ENCODE results near the gene HNRNPC. TPM values are rescaled to one million over a fixed set of nuclear protein-coding genes. Genes with fewer than 3 reads are reported as not detected.

HNRNPC gene
- total and polyA plus RNA-seq, 8 donors = 377 to 903 (median 765) TPM

DNA sequence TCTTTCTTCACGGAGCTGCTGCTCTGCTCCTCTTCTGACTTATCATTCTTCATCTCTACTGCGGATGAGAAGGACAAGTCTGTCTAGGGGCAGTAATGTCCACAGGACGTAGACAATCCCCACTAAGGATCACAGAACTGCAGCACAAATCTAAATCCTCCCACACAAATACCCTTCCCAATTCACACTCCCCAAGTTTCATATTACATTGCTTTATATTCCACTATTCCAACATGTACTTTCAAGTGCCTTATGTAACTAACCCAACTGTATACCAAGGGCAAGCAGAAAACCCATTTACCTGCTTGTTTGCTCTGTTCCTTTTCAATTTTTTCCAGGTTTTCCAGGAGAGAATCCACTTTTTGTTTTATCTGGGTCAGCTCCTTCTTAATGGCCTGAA lies 57.7 kb downstream of the HNRNPC start:
- Histone ChIP-seq H3K36me3 (peaks cover 9 to 99% of the 10 kb centered on the region in 2 donors), H3K27ac (no peak overlapping the region), H3K4me3 (no peak overlapping the region), H3K9me3 (no peaks in the 10 kb centered on the region), H3K4me1 (peaks cover 0 to 32% of the 10 kb centered on the region in 2 donors), H3K27me3 (no peaks in the 10 kb centered on the region)
- ATAC-seq = no peak
- intact Hi-C loops (cut with DNase I) = no loop called here
- no peak for DNase-seq
- TF ChIP-seq, protein P1, sequence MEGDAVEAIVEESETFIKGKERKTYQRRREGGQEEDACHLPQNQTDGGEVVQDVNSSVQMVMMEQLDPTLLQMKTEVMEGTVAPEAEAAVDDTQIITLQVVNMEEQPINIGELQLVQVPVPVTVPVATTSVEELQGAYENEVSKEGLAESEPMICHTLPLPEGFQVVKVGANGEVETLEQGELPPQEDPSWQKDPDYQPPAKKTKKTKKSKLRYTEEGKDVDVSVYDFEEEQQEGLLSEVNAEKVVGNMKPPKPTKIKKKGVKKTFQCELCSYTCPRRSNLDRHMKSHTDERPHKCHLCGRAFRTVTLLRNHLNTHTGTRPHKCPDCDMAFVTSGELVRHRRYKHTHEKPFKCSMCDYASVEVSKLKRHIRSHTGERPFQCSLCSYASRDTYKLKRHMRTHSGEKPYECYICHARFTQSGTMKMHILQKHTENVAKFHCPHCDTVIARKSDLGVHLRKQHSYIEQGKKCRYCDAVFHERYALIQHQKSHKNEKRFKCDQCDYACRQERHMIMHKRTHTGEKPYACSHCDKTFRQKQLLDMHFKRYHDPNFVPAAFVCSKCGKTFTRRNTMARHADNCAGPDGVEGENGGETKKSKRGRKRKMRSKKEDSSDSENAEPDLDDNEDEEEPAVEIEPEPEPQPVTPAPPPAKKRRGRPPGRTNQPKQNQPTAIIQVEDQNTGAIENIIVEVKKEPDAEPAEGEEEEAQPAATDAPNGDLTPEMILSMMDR (IDR thresholded peaks at IDR 0.05) = no peak

DNA sequence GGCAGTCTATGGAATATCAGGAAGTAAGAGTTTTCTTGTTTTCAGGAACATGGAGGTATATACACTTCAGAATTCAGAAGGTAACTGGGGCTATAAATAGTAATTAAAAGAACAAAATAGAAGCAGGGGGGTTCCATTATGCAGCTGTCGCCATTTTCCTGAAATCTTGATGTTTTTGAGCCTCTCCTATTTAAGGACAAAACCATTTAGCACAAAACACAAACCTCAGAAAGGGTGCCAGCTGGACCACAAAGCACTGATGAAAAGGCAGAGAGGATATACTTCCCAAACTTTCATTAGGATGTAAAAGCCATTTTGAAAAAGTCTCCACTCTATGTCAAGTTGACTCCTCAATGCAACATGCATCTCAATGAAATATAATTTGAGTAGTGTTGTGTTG lies 59.2 kb downstream of the HNRNPC start:
- H3K4me1 ChIP-seq = peaks cover 0 to 29% of the 10 kb centered on the region in 2 donors
- H3K9me3 ChIP-seq = no peaks in the 10 kb centered on the region
- H3K36me3 ChIP-seq = peaks cover 9 to 99% of the 10 kb centered on the region in 2 donors
- ATAC-seq (no peak), DNase-seq (no peak)
- TF ChIP-seq, protein P1 (IDR thresholded peaks at IDR 0.05) = no peak
- H3K4me3 ChIP-seq = no peak overlapping the region
- intact Hi-C loops (cut with DNase I) = no loop called here
- no peaks in the 10 kb centered on the region for H3K27me3 ChIP-seq
- no peak overlapping the region for H3K27ac ChIP-seq

DNA sequence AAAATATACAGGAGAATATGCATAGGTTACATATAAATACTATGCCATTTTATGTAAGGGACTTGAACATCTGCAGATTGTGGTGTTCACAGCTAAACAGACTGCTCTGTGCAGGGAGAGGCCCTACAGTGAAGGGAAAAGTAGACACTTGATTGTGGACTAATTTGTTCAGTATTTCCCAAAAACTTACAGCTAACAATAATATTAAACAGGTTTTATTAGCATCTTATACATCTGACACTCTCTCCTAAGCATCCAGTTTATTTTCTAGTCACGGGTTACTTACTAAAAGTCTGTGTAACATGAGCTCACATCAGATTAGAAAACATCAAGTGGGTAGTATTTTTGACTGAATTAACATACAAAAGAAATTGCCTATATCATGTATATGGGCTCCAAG lies 60.1 kb downstream of the HNRNPC start:
- ATAC-seq (no peak), DNase-seq (no peak)
- H3K4me3 ChIP-seq = no peak overlapping the region
- H3K36me3 ChIP-seq = peaks cover 9 to 99% of the 10 kb centered on the region in 2 donors
- no peaks in the 10 kb centered on the region for H3K27me3 ChIP-seq
- intact Hi-C loops (cut with DNase I) = no loop called here
- H3K4me1 ChIP-seq = peaks cover 0 to 29% of the 10 kb centered on the region in 2 donors
- TF ChIP-seq, protein P1 (IDR thresholded peaks at IDR 0.05) = no peak
- H3K9me3 ChIP-seq = no peaks in the 10 kb centered on the region
- H3K27ac ChIP-seq = no peak overlapping the region

DNA sequence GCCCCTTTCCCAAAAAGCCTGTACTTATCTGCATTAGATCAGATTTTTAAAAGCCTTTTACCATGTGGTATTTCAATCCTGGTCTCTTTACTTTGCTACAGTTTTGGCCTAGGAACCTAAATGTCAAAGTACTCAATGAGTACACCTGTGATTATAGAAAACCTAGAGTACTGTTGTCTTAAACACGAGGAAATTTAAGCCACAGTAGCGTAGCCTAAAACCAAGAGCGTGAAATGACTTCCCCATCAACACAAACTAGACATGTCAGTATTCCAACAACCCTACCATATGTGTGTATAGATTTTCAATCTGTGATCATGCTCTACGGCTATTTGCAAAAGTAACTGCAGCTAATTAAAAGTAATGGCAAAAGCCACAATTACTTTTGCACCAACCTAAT lies 60.7 kb downstream of the HNRNPC start:
- intact Hi-C loops (cut with DNase I) = no loop called here
- Histone ChIP-seq H3K27me3 (no peaks in the 10 kb centered on the region), H3K9me3 (no peaks in the 10 kb centered on the region), H3K27ac (no peak overlapping the region), H3K36me3 (peaks cover 9 to 98% of the 10 kb centered on the region in 2 donors), H3K4me3 (no peak overlapping the region), H3K4me1 (peaks cover 0 to 23% of the 10 kb centered on the region in 2 donors)
- no peak for DNase-seq
- TF ChIP-seq, protein P1 (IDR thresholded peaks at IDR 0.05) = no peak
- no peak for ATAC-seq

DNA sequence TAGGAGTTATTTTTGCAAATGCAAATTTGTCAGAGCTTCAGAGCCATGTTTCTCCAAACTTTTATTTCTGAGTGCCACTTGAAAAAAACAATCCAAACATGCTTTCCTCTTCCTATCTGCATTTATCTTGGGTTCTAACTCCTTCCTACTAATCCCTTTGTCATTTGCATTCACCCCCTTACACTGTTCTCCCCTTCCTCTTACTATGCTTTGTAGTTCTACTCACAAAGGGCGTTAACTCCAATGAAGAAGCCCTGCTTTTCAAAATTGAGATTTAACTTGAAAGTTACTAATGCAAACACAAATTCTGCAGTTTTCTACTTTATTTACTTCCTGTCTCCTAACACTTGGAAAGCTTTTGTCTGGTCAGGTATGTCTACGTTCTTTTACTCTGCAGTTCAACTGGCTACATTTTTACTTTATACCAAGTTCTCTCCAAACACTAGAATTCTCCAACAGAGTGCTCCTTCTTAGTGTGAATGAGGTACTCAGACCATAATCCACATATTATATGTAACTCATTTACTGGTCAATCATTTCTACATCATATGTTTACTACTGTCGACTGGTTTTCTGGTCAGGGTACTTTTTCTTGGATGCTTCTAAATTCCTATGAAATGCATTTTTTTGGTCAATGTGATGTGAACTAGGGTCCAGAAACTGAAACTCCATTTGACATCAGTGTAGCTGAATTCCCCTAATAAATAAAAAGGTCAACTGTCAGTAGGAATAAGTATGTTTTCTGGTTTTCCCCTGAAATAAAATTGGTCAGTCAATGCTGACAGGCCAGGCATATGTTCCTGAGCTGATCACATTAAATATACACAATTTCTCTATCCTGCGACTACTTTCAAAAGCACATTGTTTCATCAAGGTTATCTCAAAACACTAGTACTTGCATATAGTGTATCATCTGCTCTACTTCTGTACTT lies 62.2 kb downstream of the HNRNPC start:
- no peak overlapping the region for H3K27ac ChIP-seq
- peaks cover 0 to 23% of the 10 kb centered on the region in 2 donors for H3K4me1 ChIP-seq
- H3K4me3 ChIP-seq = no peak overlapping the region
- H3K36me3 ChIP-seq = peaks cover 5 to 86% of the 10 kb centered on the region in 2 donors
- intact Hi-C loops (cut with DNase I) = no loop called here
- ATAC-seq (peak; percentile 58), DNase-seq (no peak)
- H3K9me3 ChIP-seq = no peaks in the 10 kb centered on the region
- TF ChIP-seq, protein P1 (IDR thresholded peaks at IDR 0.05) = no peak
- H3K27me3 ChIP-seq = no peaks in the 10 kb centered on the region
